GM12864 (cell line): Measurements from ENCODE around the gene KCTD15.

Experiments
- DNase-seq: peaks from one replicate; pipeline ENCODE4 v3.0.0-alpha.2; 2011; ENCODE audit warnings: low read depth
- H3K4me3 ChIP-seq: 2 replicates; pipeline ENCODE4 v1.5.1; 2011; ENCODE audit warnings: mild to moderate bottlenecking, low read depth, low read length, control low read depth
- TF ChIP-seq, protein P1 (sequence below): IDR thresholded peaks from 2 replicates; pipeline ENCODE4 v1.5.1; 2011; ENCODE audit warnings: low read depth, mild to moderate bottlenecking, moderate library complexity, low read length, control low read depth, inconsistent platforms; ENCODE audit errors: missing control alignments

Gene KCTD15, protein sequence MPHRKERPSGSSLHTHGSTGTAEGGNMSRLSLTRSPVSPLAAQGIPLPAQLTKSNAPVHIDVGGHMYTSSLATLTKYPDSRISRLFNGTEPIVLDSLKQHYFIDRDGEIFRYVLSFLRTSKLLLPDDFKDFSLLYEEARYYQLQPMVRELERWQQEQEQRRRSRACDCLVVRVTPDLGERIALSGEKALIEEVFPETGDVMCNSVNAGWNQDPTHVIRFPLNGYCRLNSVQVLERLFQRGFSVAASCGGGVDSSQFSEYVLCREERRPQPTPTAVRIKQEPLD

DNA sequence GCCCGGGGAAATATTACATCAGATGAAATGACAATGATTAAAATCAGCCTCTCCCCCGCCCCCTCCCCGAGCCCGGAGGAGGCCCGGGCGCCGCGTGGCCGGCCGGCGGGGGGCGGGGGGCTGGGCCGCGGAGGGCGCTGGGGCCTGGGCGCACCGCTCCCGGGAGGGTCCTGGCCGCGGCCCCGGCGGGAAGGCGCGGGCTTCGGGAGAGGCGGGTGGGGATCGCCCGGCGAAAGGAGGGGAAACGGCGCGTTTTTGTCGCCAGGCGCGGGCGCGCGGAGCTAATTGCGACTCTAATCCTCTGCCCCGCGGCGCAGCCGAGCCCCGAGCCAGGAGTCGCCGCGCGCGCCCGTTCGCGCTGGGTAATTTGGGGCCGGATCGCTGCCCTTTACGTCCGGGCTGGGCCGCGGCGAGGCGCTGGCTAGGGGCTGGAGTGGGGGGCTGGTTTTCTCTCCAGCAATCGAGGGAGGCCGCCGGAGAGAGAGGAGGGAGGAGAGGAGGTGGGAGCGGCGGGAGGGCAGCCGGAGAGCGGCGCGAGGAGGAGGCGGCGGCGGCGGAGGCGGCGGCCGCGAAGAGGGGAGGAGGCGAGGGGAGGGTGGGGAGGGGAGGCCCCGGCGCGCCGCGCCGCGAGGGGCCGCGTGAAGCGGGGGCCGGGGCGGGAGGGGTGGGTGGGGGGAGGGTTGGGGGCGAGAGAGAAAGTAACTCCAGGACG is at the start of gene KCTD15:
Gene KCTD15, plus strand, starts transcription at position 707 of the 712 bp plus-strand sequence. CDS start 3,585 bp downstream, outside the sequence.
- no peak for DNase-seq
- peak within 1 kb of the TSS; percentile 48 for H3K4me3 ChIP-seq
- TF ChIP-seq, protein P1, sequence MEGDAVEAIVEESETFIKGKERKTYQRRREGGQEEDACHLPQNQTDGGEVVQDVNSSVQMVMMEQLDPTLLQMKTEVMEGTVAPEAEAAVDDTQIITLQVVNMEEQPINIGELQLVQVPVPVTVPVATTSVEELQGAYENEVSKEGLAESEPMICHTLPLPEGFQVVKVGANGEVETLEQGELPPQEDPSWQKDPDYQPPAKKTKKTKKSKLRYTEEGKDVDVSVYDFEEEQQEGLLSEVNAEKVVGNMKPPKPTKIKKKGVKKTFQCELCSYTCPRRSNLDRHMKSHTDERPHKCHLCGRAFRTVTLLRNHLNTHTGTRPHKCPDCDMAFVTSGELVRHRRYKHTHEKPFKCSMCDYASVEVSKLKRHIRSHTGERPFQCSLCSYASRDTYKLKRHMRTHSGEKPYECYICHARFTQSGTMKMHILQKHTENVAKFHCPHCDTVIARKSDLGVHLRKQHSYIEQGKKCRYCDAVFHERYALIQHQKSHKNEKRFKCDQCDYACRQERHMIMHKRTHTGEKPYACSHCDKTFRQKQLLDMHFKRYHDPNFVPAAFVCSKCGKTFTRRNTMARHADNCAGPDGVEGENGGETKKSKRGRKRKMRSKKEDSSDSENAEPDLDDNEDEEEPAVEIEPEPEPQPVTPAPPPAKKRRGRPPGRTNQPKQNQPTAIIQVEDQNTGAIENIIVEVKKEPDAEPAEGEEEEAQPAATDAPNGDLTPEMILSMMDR: no peak

DNA sequence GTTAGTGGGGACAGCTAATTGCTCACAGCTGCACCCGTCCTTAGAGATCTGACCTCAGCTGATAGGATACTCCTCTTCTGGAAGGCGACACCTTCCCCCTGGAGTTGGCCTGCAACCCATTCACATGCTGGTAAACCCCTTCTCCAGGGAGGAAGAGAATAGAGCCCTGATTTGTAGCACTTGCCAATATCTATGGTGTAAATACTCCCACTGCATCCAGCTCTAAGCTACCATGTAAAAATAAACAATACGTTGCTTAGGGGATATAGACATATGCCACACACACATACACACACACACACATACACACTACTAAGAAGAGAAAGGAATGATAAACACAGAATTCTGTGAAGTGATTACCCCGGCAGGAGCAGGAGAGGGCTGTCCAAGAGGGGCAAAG is 49.4 kb upstream of the KCTD15 start:
- H3K4me3 ChIP-seq: no peak overlapping the region
- TF ChIP-seq, protein P1: no peak
- DNase-seq: no peak

DNA sequence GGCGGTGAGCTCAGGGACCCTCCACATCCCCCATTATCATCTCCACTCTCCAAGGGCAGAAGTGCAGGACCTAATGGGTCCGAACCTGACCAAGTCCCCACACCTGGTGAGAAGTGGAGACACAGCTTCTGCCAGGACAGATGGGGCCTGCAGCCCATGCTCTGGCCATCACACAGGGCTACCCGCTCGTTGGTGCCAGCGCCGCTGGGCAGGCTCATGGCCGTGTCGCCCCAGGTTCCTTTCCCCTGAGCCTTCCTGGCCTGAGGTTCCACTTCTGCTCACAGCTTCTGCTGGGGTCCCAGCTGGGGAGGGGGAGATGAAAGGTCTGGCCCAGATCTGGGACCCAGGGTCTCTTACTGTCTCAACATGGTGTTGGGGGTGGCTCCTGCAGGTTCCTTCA is 48.4 kb upstream of the KCTD15 start:
- no peak overlapping the region for H3K4me3 ChIP-seq
- TF ChIP-seq, protein P1: no peak
- no peak for DNase-seq

DNA sequence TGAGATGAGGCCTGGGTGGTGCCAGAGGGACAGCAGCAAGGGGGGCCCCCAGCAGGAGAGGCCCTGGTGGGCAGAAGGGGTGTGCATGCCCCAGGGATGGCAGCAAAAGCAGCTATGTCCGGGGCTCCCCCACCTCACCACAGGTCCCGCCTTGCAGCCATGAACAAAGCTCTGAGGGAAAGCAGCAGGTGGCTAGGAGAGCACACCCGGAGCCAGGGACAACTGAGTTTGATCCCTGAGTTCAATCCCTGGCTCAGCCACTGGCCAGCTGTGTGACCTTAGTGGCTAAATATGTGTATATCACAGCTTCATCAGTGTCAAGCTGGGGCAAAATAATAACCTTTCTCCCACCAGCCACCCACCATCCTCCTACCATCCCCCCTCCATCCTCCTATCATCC is 47.7 kb upstream of the KCTD15 start:
- DNase-seq: no peak
- TF ChIP-seq, protein P1: no peak
- no peak overlapping the region for H3K4me3 ChIP-seq

DNA sequence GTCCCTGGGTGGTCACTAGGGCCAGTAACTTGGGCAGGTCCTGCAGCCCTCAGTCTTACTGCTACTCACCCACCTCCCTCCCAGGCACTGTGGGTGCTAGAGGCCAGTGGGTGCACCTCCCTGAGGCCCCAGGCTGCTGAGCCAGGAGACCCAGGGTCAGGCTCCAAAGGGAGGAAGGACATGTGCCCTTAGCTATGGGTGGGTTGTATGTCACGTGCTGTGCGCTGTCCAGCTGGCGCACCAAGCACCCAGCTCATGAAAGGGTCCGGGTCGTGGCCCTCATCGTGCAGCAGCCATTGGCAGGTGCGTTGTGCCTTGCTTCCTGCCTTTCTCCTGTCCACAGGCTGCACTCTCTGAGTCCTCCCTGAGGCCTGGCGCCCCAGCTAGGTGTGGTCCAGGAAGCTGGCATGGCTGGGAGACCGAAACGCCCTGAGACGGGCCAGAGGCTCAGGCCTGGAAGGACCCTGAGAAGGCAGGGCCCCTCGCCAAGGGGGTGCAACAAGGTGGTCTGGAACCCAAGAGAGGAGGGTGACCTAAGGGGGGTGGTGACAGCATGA is 47.0 kb upstream of the KCTD15 start:
- no peak for DNase-seq
- H3K4me3 ChIP-seq: no peak overlapping the region
- TF ChIP-seq, protein P1: no peak

DNA sequence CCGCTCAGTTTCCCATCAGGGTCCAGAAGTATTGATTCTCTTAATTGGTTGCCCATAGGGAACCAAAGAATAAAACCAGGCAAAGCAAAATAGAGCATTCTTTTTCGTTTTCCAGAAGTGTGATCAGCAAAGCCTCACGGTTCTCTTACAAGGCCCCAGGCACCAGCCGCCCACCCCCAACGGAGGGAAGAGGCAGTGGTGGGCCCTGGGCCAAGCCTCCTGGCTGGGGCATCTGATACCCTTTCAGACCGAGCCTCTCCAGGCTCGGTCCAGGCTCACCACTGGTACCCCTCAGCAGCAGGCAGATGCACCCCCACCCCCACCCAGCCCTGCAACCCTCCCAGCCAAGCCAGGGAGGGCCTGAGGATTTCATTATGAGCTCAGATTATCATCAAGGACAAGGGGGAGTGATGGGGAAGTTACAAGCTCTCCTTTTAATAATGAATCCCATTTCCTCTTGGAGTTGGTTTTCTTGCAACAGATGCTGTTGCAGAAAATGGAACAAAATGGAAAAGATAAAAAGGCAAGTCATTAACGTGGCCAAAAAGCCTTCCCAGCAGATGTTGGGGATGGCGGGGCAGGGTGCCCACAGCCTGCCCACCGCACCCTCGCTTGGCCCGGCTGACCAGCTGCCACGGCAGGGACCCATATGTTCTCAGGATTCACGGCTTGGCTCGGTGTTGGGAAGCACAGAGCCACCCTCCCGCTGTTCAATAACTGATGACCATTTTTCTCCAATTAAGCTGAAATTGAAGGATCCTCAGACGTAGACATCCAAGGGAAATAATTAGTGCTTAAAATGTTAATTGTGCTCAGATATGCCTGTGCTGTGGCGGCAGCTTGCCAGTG is 45.9 kb upstream of the KCTD15 start:
- TF ChIP-seq, protein P1: no peak
- H3K4me3 ChIP-seq: no peak overlapping the region
- no peak for DNase-seq
